Measurements from ENCODE around the gene SECISBP2. TPM values are rescaled to one million over a fixed set of nuclear protein-coding genes. Genes with fewer than 3 reads are reported as not detected.
A peak's percentile ranks its signal among the peaks of the same experiment; 100 is the strongest.

SECISBP2 gene
- total and polyA plus RNA-seq, 3 donors from 2014 or later: 127 to 176 (median 145) TPM

GRCh38 chr9:89388084-89388867, 70.0 kb downstream of the SECISBP2 start:
- DNase-seq: peak; percentile 44
- 66 to 87% methylated on average over 8 to 19 of the region's 19 CpGs for WGBS, 2 donors

GRCh38 chr9:89388868-89389177, 70.5 kb downstream of the SECISBP2 start:
- intact Hi-C loops (cut with DNase I; ENCODE audit: low total_unique reads): no loop called here
- Histone ChIP-seq H3K4me1 (peaks cover 17% of the 10 kb centered on the region), H3K9me3 (no peaks in the 10 kb centered on the region), H3K4me3 (no peak overlapping the region), H3K36me3 (ENCODE audit: low read depth, missing control alignments) (no peaks in the 10 kb centered on the region), H3K27ac (peak overlapping the region in 1 of 2 donors; percentile 59), H3K27me3 (no peaks in the 10 kb centered on the region)
- TF ChIP-seq CTCF (IDR thresholded peaks at IDR 0.05) (no peak), POLR2A (IDR thresholded peaks at IDR 0.05) (no peak)
- DNase-seq: no peak
- WGBS, 2 donors: 95% methylated on average over 12 of the region's 12 CpGs; no CpG with 5 or more reads in 1 of the 2 donors

More at GRCh38 chr9:89388084-89388867, 70.0 kb downstream of the SECISBP2 start:
- H3K27ac ChIP-seq: peak overlapping the region in 1 of 2 donors; percentile 59
- intact Hi-C loops (cut with DNase I; ENCODE audit: low total_unique reads): no loop called here
- TF ChIP-seq CTCF (IDR thresholded peaks at IDR 0.05): no peak
- TF ChIP-seq POLR2A (IDR thresholded peaks at IDR 0.05): no peak
- no peaks in the 10 kb centered on the region for H3K9me3 ChIP-seq
- H3K36me3 ChIP-seq (ENCODE audit: low read depth, missing control alignments): no peaks in the 10 kb centered on the region
- H3K4me3 ChIP-seq: no peak overlapping the region
- no peaks in the 10 kb centered on the region for H3K27me3 ChIP-seq
- peaks cover 17% of the 10 kb centered on the region for H3K4me1 ChIP-seq

GRCh38 chr9:89390068-89390555, 71.8 kb downstream of the SECISBP2 start:
- Histone ChIP-seq H3K27ac (no peak overlapping the region), H3K4me1 (peaks cover 17% of the 10 kb centered on the region), H3K9me3 (no peaks in the 10 kb centered on the region), H3K36me3 (ENCODE audit: low read depth, missing control alignments) (no peaks in the 10 kb centered on the region), H3K27me3 (no peaks in the 10 kb centered on the region), H3K4me3 (no peak overlapping the region)
- no peak for DNase-seq
- TF ChIP-seq POLR2A (IDR thresholded peaks at IDR 0.05): no peak
- no peak for TF ChIP-seq CTCF (IDR thresholded peaks at IDR 0.05)
- intact Hi-C loops (cut with DNase I; ENCODE audit: low total_unique reads): no loop called here
- WGBS, 2 donors: 64 to 79% methylated on average over 7 to 10 of the region's 10 CpGs

- Histone ChIP-seq H3K36me3 (ENCODE audit: low read depth, missing control alignments) (no peaks in the 10 kb centered on the region), H3K27me3 (no peaks in the 10 kb centered on the region), H3K4me3 (no peak overlapping the region), H3K4me1 (peaks cover 17% of the 10 kb centered on the region), H3K27ac (no peak overlapping the region), H3K9me3 (no peaks in the 10 kb centered on the region)
- intact Hi-C loops (cut with DNase I; ENCODE audit: low total_unique reads): no loop called here
- TF ChIP-seq POLR2A (IDR thresholded peaks at IDR 0.05) (no peak), CTCF (IDR thresholded peaks at IDR 0.05) (no peak)
- DNase-seq: no peak
- WGBS, 2 donors: 77 to 79% methylated on average over 5 of the region's 5 CpGs
These were observed 72.3 kb downstream of the SECISBP2 start for GRCh38 chr9:89390578-89391116.
